Measurements from ENCODE around the gene ZNF366. TPM values are rescaled to one million over a fixed set of nuclear protein-coding genes. Genes with fewer than 3 reads are reported as not detected.
A peak's percentile ranks its signal among the peaks of the same experiment; 100 is the strongest.

The ZNF366 gene
- total and polyA plus RNA-seq, 2 experiments from 2014 or later: not detected

DNA sequence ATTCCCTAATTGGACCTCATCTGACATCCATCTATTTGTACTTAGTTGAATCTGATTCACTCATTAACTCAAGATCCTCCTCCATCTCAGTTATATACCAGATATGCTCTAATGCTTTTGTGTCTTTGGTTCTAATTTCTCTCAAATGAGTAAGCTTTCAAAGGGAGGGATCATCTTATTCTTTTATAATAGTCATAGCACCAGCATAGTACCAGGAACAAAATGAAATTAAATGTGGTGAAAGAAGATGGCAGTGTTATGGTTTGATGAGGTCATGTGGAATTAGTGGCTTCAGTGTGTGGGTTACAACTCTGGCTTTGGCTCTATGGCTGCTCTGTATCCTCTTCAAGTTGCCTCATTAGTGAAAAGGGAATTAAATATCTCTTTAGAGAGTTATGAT lies 32.5 kb upstream of the ZNF366 start:
- Histone ChIP-seq H3K27ac (no peak overlapping the region), H3K4me3 (no peak overlapping the region), H3K9me3 (ENCODE audit: low read depth) (no peaks in the 10 kb centered on the region), H3K27me3 (replicated peaks; ENCODE audit: insufficient read depth) (no peaks in the 10 kb centered on the region), H3K9me2 (ENCODE audit: insufficient read depth) (no peaks in the 10 kb centered on the region), H4K20me1 (ENCODE audit: insufficient read depth) (no peaks in the 10 kb centered on the region), H2AFZ (no peak overlapping the region), H3K9ac (no peak overlapping the region), H3F3A (ENCODE audit: insufficient read depth) (peaks cover 5% of the 10 kb centered on the region; the same call in 1 of the 2 replicates), H3K4me2 (ENCODE audit: unreplicated experiment) (no peak overlapping the region), H3K79me2 (ENCODE audit: insufficient read depth) (no peaks in the 10 kb centered on the region), H3K36me3 (ENCODE audit: low read depth) (no peaks in the 10 kb centered on the region), H3K4me1 (ENCODE audit: insufficient read depth) (no peaks in the 10 kb centered on the region; the same call in 1 of the 2 replicates)
- in situ Hi-C loops (cut with MboI): no loop called here
- no peak for DNase-seq
- TF ChIP-seq EZH2 (IDR thresholded peaks at IDR 0.05; ENCODE audit: insufficient read depth, poor library complexity, severe bottlenecking) (no peak), EZH2phosphoT487 (IDR thresholded peaks at IDR 0.05; ENCODE audit: insufficient read depth, low read depth) (no peak)

DNA sequence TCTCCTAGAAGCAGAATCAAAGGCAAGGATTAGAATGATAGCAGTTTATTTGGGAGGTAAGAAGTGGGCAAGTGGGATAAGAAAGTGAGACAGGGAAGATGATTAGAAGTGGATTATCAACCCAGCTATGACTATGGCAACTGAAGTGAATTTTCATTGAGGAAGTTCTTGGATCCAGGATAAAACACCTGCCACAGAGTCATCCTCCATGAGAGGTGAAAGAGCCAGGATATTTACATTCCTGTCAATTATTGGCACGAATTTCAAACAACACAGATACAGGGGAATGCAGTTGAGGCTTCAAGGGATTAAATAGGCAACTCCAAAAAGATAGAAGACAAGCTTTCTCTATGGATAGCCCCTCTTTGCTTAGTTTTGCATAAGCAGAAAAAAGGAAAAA lies 31.8 kb upstream of the ZNF366 start:
- Histone ChIP-seq H3F3A (ENCODE audit: insufficient read depth) (peaks cover 5% of the 10 kb centered on the region; the same call in 1 of the 2 replicates), H3K9me3 (ENCODE audit: low read depth) (no peaks in the 10 kb centered on the region), H3K79me2 (ENCODE audit: insufficient read depth) (no peaks in the 10 kb centered on the region), H4K20me1 (ENCODE audit: insufficient read depth) (no peaks in the 10 kb centered on the region), H3K4me3 (no peak overlapping the region), H3K36me3 (ENCODE audit: low read depth) (no peaks in the 10 kb centered on the region), H3K27me3 (replicated peaks; ENCODE audit: insufficient read depth) (no peaks in the 10 kb centered on the region), H2AFZ (no peak overlapping the region), H3K9me2 (ENCODE audit: insufficient read depth) (no peaks in the 10 kb centered on the region), H3K4me1 (ENCODE audit: insufficient read depth) (no peaks in the 10 kb centered on the region; the same call in 1 of the 2 replicates), H3K4me2 (ENCODE audit: unreplicated experiment) (no peak overlapping the region), H3K27ac (no peak overlapping the region), H3K9ac (no peak overlapping the region)
- in situ Hi-C loops (cut with MboI): no loop called here
- 43 to 44% methylated on average over 1 of the region's 1 CpG for WGBS, 2 experiments (ENCODE audit: low coverage in 1 of 2, low lambda C conversion rate in 2 of 2, missing lambda C conversion rate in 2 of 2)
- DNase-seq: no peak
- TF ChIP-seq EZH2 (IDR thresholded peaks at IDR 0.05; ENCODE audit: insufficient read depth, poor library complexity, severe bottlenecking) (no peak), EZH2phosphoT487 (IDR thresholded peaks at IDR 0.05; ENCODE audit: insufficient read depth, low read depth) (no peak)

DNA sequence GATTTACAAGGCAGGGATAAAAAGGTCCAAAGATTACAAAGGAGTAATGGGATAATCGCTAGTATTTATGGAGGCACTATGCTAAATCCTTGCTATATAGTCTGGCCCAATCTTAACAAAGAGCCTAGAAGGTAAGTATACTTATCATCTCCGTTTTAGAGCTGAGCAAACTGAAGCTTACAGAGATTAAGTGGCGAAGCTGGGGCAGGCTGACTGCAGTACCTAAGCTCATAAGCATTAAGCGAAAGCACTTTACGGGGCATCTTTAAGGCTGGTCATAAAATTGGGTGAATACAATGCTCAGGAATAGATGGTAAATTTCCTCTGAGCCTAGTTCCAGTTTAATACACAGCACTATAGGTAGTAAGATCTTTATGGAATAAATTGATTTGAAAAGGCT lies 30.0 kb upstream of the ZNF366 start:
- Histone ChIP-seq H3K79me2 (ENCODE audit: insufficient read depth) (no peaks in the 10 kb centered on the region), H3K27me3 (replicated peaks; ENCODE audit: insufficient read depth) (no peaks in the 10 kb centered on the region), H2AFZ (no peak overlapping the region), H3K27ac (no peak overlapping the region), H3F3A (ENCODE audit: insufficient read depth) (no peaks in the 10 kb centered on the region), H3K9me2 (ENCODE audit: insufficient read depth) (no peaks in the 10 kb centered on the region), H3K4me1 (ENCODE audit: insufficient read depth) (no peaks in the 10 kb centered on the region), H3K4me3 (no peak overlapping the region), H3K36me3 (ENCODE audit: low read depth) (no peaks in the 10 kb centered on the region), H3K4me2 (ENCODE audit: unreplicated experiment) (no peak overlapping the region), H4K20me1 (ENCODE audit: insufficient read depth) (no peaks in the 10 kb centered on the region), H3K9ac (no peak overlapping the region), H3K9me3 (ENCODE audit: low read depth) (no peaks in the 10 kb centered on the region)
- 88 to 89% methylated on average over 5 of the region's 5 CpGs for WGBS, 2 experiments (ENCODE audit: low coverage in 1 of 2, low lambda C conversion rate in 2 of 2, missing lambda C conversion rate in 2 of 2)
- TF ChIP-seq EZH2 (IDR thresholded peaks at IDR 0.05; ENCODE audit: insufficient read depth, poor library complexity, severe bottlenecking): no peak
- TF ChIP-seq EZH2phosphoT487 (IDR thresholded peaks at IDR 0.05; ENCODE audit: insufficient read depth, low read depth): no peak
- in situ Hi-C loops (cut with MboI): no loop called here
- no peak for DNase-seq

DNA sequence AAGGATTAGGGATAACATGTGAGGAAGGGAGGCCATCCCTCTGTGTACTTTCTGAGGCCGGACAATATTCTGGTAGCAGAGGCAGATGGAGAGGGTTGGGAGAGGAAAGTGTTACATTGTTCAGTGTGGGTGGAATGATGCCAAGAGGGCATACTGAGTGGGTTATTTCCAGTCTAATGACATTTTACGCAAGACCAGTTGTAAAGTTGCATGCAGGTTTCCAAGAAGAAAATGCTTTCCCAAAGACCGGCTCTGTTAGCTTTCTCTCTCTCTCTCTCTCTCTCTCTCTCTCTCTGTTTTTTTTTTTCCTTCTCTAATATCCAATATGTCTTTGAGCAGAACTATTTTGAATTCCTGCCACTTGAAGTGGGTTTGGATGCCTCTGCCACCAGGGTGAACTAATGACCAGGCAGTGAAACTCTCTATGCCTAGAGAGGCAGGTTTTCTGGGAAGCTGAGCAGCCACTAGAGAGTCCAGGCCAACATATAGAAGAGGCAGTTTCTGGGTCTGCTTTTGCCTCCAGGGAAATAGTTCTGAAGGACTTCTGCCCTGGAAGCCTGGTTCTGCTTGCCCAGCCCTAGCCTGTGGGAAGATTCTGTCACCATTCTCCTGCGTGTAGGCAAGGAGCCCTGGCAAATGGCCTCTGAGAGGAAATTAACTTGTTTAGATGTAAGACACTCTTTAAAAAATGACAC lies 24.4 kb upstream of the ZNF366 start:
- peaks cover 3% of the 10 kb centered on the region for H3F3A ChIP-seq (ENCODE audit: insufficient read depth)
- TF ChIP-seq EZH2 (IDR thresholded peaks at IDR 0.05; ENCODE audit: insufficient read depth, poor library complexity, severe bottlenecking) (no peak), EZH2phosphoT487 (IDR thresholded peaks at IDR 0.05; ENCODE audit: insufficient read depth, low read depth) (no peak)
- no peaks in the 10 kb centered on the region for H3K9me3 ChIP-seq (ENCODE audit: low read depth)
- H3K9me2 ChIP-seq (ENCODE audit: insufficient read depth): no peaks in the 10 kb centered on the region
- H3K4me3 ChIP-seq: no peak overlapping the region
- H3K36me3 ChIP-seq (ENCODE audit: low read depth): no peaks in the 10 kb centered on the region
- DNase-seq: peak; percentile 54
- H3K9ac ChIP-seq: no peak overlapping the region; the same call in 1 of the 2 replicates
- H3K4me1 ChIP-seq (ENCODE audit: insufficient read depth): no peaks in the 10 kb centered on the region
- WGBS, 2 experiments (ENCODE audit: low coverage in 1 of 2, low lambda C conversion rate in 2 of 2, missing lambda C conversion rate in 2 of 2): 47 to 48% methylated on average over 4 of the region's 4 CpGs
- peak overlapping the region; percentile 46 for H3K27ac ChIP-seq
- H3K4me2 ChIP-seq (ENCODE audit: unreplicated experiment): no peak overlapping the region
- H4K20me1 ChIP-seq (ENCODE audit: insufficient read depth): no peaks in the 10 kb centered on the region
- H3K79me2 ChIP-seq (ENCODE audit: insufficient read depth): no peaks in the 10 kb centered on the region
- peak overlapping the region; percentile 59 for H2AFZ ChIP-seq
- in situ Hi-C loops (cut with MboI): no loop called here
- H3K27me3 ChIP-seq (replicated peaks; ENCODE audit: insufficient read depth): no peaks in the 10 kb centered on the region
